Vagina (tissue), 2 donors: ENCODE measurements around the gene CACNA1S. TPM values are rescaled to one million over a fixed set of nuclear protein-coding genes. Genes with fewer than 3 reads are reported as not detected.

Experiments
- DNase-seq, 2 donors: peaks; one replicate each; pipeline ENCODE4 v3.0.0-alpha.2; 2017; ENCODE audit errors: extremely low spot score in 2 of 2
- H3K27ac ChIP-seq: fragments of 200-600 bp; sonication (generic); one replicate; pipeline ENCODE4 v1.5.1; 2019
- H3K27me3 ChIP-seq: fragments of 200-600 bp; sonication (generic); one replicate; pipeline ENCODE4 v1.5.1; 2019
- H3K36me3 ChIP-seq, 2 donors: fragments of 200-600 bp; sonication (generic); one replicate each; pipeline ENCODE4 v1.5.1; 2017 to 2019
- H3K4me1 ChIP-seq: fragments of 200-600 bp; sonication (generic); one replicate; pipeline ENCODE4 v1.5.1; 2019
- H3K4me3 ChIP-seq, 2 donors: fragments of 200-600 bp; sonication (generic); 1 replicate in 1 of 2; 2 replicates in 1 of 2; pipeline ENCODE4 v1.5.1; 2016 to 2019
- H3K9me3 ChIP-seq: fragments of 200-600 bp; sonication (generic); one replicate; pipeline ENCODE4 v1.5.1; 2019
- CTCF ChIP-seq, 3 experiments: fragments of 450-650 bp in 2 of 3; fragments of 200-600 bp in 1 of 3; sonication (generic) in 1 of 3; IDR thresholded peaks; one replicate each; pipeline ENCODE4 v1.5.1; 2017 to 2019; ENCODE audit warnings: antibody characterized with exemption in 3 of 3, mild to moderate bottlenecking in 2 of 3, moderate library complexity in 2 of 3
- POLR2A ChIP-seq, 2 donors: fragments of 450-650 bp; IDR thresholded peaks; one replicate each; pipeline ENCODE4 v1.6.1; 2017; ENCODE audit warnings: antibody characterized with exemption in 2 of 2, mild to moderate bottlenecking in 2 of 2, moderate library complexity in 2 of 2
- POLR2AphosphoS5 ChIP-seq, 2 donors: sonication (generic); formaldehyde crosslinking; IDR thresholded peaks; one replicate each; pipeline ENCODE4 v1.9.0; 2017; ENCODE audit warnings: antibody characterized with exemption in 2 of 2, mild to moderate bottlenecking in 2 of 2, low read depth in 1 of 2; ENCODE audit not compliant: insufficient read depth in 1 of 2
- intact Hi-C: fragments of 100-400 bp; cut with DNase I; formaldehyde crosslinking; loops from one replicate; pipeline ENCODE4 v1.15.1; 2023
- total RNA-seq: library from RNA; depleted of rRNA; stranded (reverse); fragments of >200 nt; gene quantifications from one replicate; pipeline ENCODE4 v1.2.3, GENCODE V29; 2016

Gene CACNA1S
- total RNA-seq, 1 donor from 2014 or later = not detected

- Histone ChIP-seq H3K4me1 (no peaks in the 10 kb centered on the region), H3K4me3 (no peak overlapping the region), H3K27me3 (no peaks in the 10 kb centered on the region), H3K27ac (no peak overlapping the region), H3K9me3 (no peaks in the 10 kb centered on the region), H3K36me3 (no peaks in the 10 kb centered on the region)
- TF ChIP-seq POLR2AphosphoS5 (IDR thresholded peaks at IDR 0.05; ENCODE audit: insufficient read depth in 1 of 2, low read depth in 1 of 2) (no peak), POLR2A (IDR thresholded peaks at IDR 0.05) (no peak), CTCF (IDR thresholded peaks at IDR 0.05) (no peak)
- no peak for DNase-seq
- intact Hi-C loops = no loop called here
Measured at GRCh38 chr1:200990114-200990513, 122.1 kb downstream of the CACNA1S start.

Other genes starting within 250 kb of the CACNA1S start
- 5.9 TPM for gene GPR25, start 239.4 kb downstream of the CACNA1S start, total RNA-seq
- 42.2 TPM for gene INAVA, start 217.5 kb downstream of the CACNA1S start, total RNA-seq
- 4.7 TPM for gene KIF21B, start 88.7 kb downstream of the CACNA1S start, total RNA-seq
- not detected for gene ASCL5, start 14.8 kb upstream of the CACNA1S start, total RNA-seq
- 58.7 TPM for gene TMEM9, start 42.0 kb upstream of the CACNA1S start, total RNA-seq
- not detected for gene IGFN1, start 78.4 kb upstream of the CACNA1S start, total RNA-seq
- gene PKP1, start 171.1 kb upstream of the CACNA1S start, total RNA-seq = 409 TPM